Activated CD8-positive, alpha-beta memory T cell treated with anti-CD3 and anti-CD28 coated beads for 48 hours (primary cell): ENCODE results near the gene CRHR2.

ENCODE experiments used
- DNase-seq, 3 experiments: peaks; one replicate each; pipeline ENCODE4 v3.0.0-alpha.2; 2020; ENCODE audit warnings: low read depth in 2 of 3, low spot score in 2 of 3

The CRHR2 gene

GRCh38 chr7:30633223-30633622, 49.0 kb downstream of the CRHR2 start:
- DNase-seq: no peak

- DNase-seq: no peak
These were observed 51.3 kb downstream of the CRHR2 start for GRCh38 chr7:30630986-30631385.

- DNase-seq: no peak
These were observed 55.2 kb downstream of the CRHR2 start for GRCh38 chr7:30627026-30627425.

- no peak for DNase-seq
These were observed 57.0 kb downstream of the CRHR2 start for GRCh38 chr7:30625283-30625682.

GRCh38 chr7:30618961-30619360, 63.3 kb downstream of the CRHR2 start:
- DNase-seq: no peak

GRCh38 chr7:30618080-30618676, 64.1 kb downstream of the CRHR2 start:
- DNase-seq: no peak

GRCh38 chr7:30617359-30617758, 64.9 kb downstream of the CRHR2 start:
- no peak for DNase-seq

- no peak for DNase-seq
These were observed 65.9 kb downstream of the CRHR2 start for GRCh38 chr7:30616318-30616717.

GRCh38 chr7:30613366-30614325, 68.6 kb downstream of the CRHR2 start:
- DNase-seq: no peak

GRCh38 chr7:30612658-30613265, 69.5 kb downstream of the CRHR2 start:
- no peak for DNase-seq

GRCh38 chr7:30605832-30606231, 76.4 kb downstream of the CRHR2 start:
- DNase-seq: no peak

- DNase-seq: no peak
These were observed 77.4 kb downstream of the CRHR2 start for GRCh38 chr7:30604901-30605300.
